ENCODE data around the gene RRP1. TPM values are rescaled to one million over a fixed set of nuclear protein-coding genes. Genes with fewer than 3 reads are reported as not detected.
A peak's percentile ranks its signal among the peaks of the same experiment; 100 is the strongest.

The RRP1 gene
- total RNA-seq, 1 experiment from 2014 or later: 43.5 TPM

GRCh38 chr21:43810505-43811261 lies 21.3 kb downstream of the RRP1 start:
- H3K27me3 ChIP-seq (ENCODE audit: control insufficient read depth, insufficient read depth, low read length): no peaks in the 10 kb centered on the region
- no peak overlapping the region for H3K4me3 ChIP-seq (ENCODE audit: insufficient read depth, low read depth, low read length)
- DNase-seq: peak; percentile 99
- no peaks in the 10 kb centered on the region for H3K36me3 ChIP-seq (replicated peaks; ENCODE audit: control insufficient read depth, insufficient read depth, low read length)

GRCh38 chr21:43811262-43812105 lies 22.1 kb downstream of the RRP1 start:
- no peak for DNase-seq
- Histone ChIP-seq H3K4me3 (ENCODE audit: insufficient read depth, low read depth, low read length) (no peak overlapping the region), H3K27me3 (ENCODE audit: control insufficient read depth, insufficient read depth, low read length) (no peaks in the 10 kb centered on the region), H3K36me3 (replicated peaks; ENCODE audit: control insufficient read depth, insufficient read depth, low read length) (no peaks in the 10 kb centered on the region)

- Histone ChIP-seq H3K4me3 (ENCODE audit: insufficient read depth, low read depth, low read length) (no peak overlapping the region), H3K36me3 (replicated peaks; ENCODE audit: control insufficient read depth, insufficient read depth, low read length) (no peaks in the 10 kb centered on the region), H3K27me3 (ENCODE audit: control insufficient read depth, insufficient read depth, low read length) (no peaks in the 10 kb centered on the region)
- no peak for DNase-seq
These were observed 22.9 kb downstream of the RRP1 start for GRCh38 chr21:43812139-43812821.

- DNase-seq: no peak
- Histone ChIP-seq H3K27me3 (ENCODE audit: control insufficient read depth, insufficient read depth, low read length) (no peaks in the 10 kb centered on the region), H3K36me3 (replicated peaks; ENCODE audit: control insufficient read depth, insufficient read depth, low read length) (no peaks in the 10 kb centered on the region), H3K4me3 (ENCODE audit: insufficient read depth, low read depth, low read length) (no peak overlapping the region)
These were observed 23.7 kb downstream of the RRP1 start for GRCh38 chr21:43812957-43813655.

- Histone ChIP-seq H3K4me3 (ENCODE audit: insufficient read depth, low read depth, low read length) (no peak overlapping the region), H3K27me3 (ENCODE audit: control insufficient read depth, insufficient read depth, low read length) (no peaks in the 10 kb centered on the region), H3K36me3 (replicated peaks; ENCODE audit: control insufficient read depth, insufficient read depth, low read length) (no peaks in the 10 kb centered on the region)
- no peak for DNase-seq
These were observed 24.2 kb downstream of the RRP1 start for GRCh38 chr21:43813656-43813980.

GRCh38 chr21:43814215-43815106 lies 25.1 kb downstream of the RRP1 start:
- Histone ChIP-seq H3K27me3 (ENCODE audit: control insufficient read depth, insufficient read depth, low read length) (no peaks in the 10 kb centered on the region), H3K36me3 (replicated peaks; ENCODE audit: control insufficient read depth, insufficient read depth, low read length) (no peaks in the 10 kb centered on the region), H3K4me3 (ENCODE audit: insufficient read depth, low read depth, low read length) (peak overlapping the region; percentile 22; the same call in 1 of the 2 replicates)
- DNase-seq: peak; percentile 83

- peak; percentile 99 for DNase-seq
- H3K36me3 ChIP-seq (replicated peaks; ENCODE audit: control insufficient read depth, insufficient read depth, low read length): no peaks in the 10 kb centered on the region
- peak overlapping the region; percentile 22; the same call in 1 of the 2 replicates for H3K4me3 ChIP-seq (ENCODE audit: insufficient read depth, low read depth, low read length)
- H3K27me3 ChIP-seq (ENCODE audit: control insufficient read depth, insufficient read depth, low read length): no peaks in the 10 kb centered on the region
These were observed 25.8 kb downstream of the RRP1 start for GRCh38 chr21:43815107-43815613.

- H3K36me3 ChIP-seq (replicated peaks; ENCODE audit: control insufficient read depth, insufficient read depth, low read length): no peaks in the 10 kb centered on the region
- H3K4me3 ChIP-seq (ENCODE audit: insufficient read depth, low read depth, low read length): no peak overlapping the region
- no peaks in the 10 kb centered on the region for H3K27me3 ChIP-seq (ENCODE audit: control insufficient read depth, insufficient read depth, low read length)
- no peak for DNase-seq
These were observed 26.6 kb downstream of the RRP1 start for GRCh38 chr21:43815991-43816390.

- Histone ChIP-seq H3K4me3 (ENCODE audit: insufficient read depth, low read depth, low read length) (no peak overlapping the region), H3K36me3 (replicated peaks; ENCODE audit: control insufficient read depth, insufficient read depth, low read length) (no peaks in the 10 kb centered on the region), H3K27me3 (ENCODE audit: control insufficient read depth, insufficient read depth, low read length) (no peaks in the 10 kb centered on the region)
- DNase-seq: peak; percentile 87
These were observed 27.3 kb downstream of the RRP1 start for GRCh38 chr21:43816611-43817071.

GRCh38 chr21:43817157-43818086 lies 28.0 kb downstream of the RRP1 start:
- no peaks in the 10 kb centered on the region for H3K27me3 ChIP-seq (ENCODE audit: control insufficient read depth, insufficient read depth, low read length)
- peak; percentile 42 for DNase-seq
- no peak overlapping the region for H3K4me3 ChIP-seq (ENCODE audit: insufficient read depth, low read depth, low read length)
- H3K36me3 ChIP-seq (replicated peaks; ENCODE audit: control insufficient read depth, insufficient read depth, low read length): no peaks in the 10 kb centered on the region

- DNase-seq: peak; percentile 57
- Histone ChIP-seq H3K36me3 (replicated peaks; ENCODE audit: control insufficient read depth, insufficient read depth, low read length) (no peaks in the 10 kb centered on the region), H3K27me3 (ENCODE audit: control insufficient read depth, insufficient read depth, low read length) (no peaks in the 10 kb centered on the region), H3K4me3 (ENCODE audit: insufficient read depth, low read depth, low read length) (no peak overlapping the region)
These were observed 29.3 kb downstream of the RRP1 start for GRCh38 chr21:43818685-43819084.

- DNase-seq: peak; percentile 57
- no peaks in the 10 kb centered on the region for H3K27me3 ChIP-seq (ENCODE audit: control insufficient read depth, insufficient read depth, low read length)
These were observed 30.4 kb downstream of the RRP1 start for GRCh38 chr21:43819511-43820405.

More at GRCh38 chr21:43819511-43820405, 30.4 kb downstream of the RRP1 start:
- Histone ChIP-seq H3K36me3 (replicated peaks; ENCODE audit: control insufficient read depth, insufficient read depth, low read length) (no peaks in the 10 kb centered on the region), H3K4me3 (ENCODE audit: insufficient read depth, low read depth, low read length) (no peak overlapping the region)
